Endothelial cell of umbilical vein (primary cell): ENCODE data around the gene RABEP2. TPM values are rescaled to one million over a fixed set of nuclear protein-coding genes. Genes with fewer than 3 reads are reported as not detected.

Source experiments
- BruUV-seq: library from RNA; stranded (reverse); fragments of 400-500 nt; replicated peaks from 2 replicates; lab custom pipeline; 2021; lab: Mats Ljungman, UMichigan
- CTCF ChIA-PET: fragments of 300-600, 350-600 bp; sonication (Branson Sonifier 250); formaldehyde crosslinking; loops from one replicate; lab custom pipeline; 2021; ENCODE audit warnings: antibody characterized with exemption, inconsistent platforms; lab: Charles Lee
- POLR2A ChIA-PET: fragments of 300-600, 350-600 bp; sonication (Branson Sonifier 250); formaldehyde crosslinking; loops from one replicate; lab custom pipeline; 2021; ENCODE audit warnings: antibody characterized with exemption, inconsistent platforms; lab: Charles Lee
- DNase-seq: peaks from one replicate; pipeline ENCODE4 v3.0.0-alpha.2; 2011; ENCODE audit warnings: low read depth, low spot score
- FAIRE-seq: peaks from 2 replicates; lab custom pipeline; 2011; peaks lifted over from hg19 to GRCh38; lab: Jason Lieb, UNC
- H2AFZ ChIP-seq: 2 replicates; pipeline ENCODE4 v1.6.0; 2012; ENCODE audit warnings: low read depth, low read length, control low read depth, inconsistent platforms
- H3K27ac ChIP-seq: 2 replicates; pipeline ENCODE4 v1.5.1; 2011; ENCODE audit warnings: low read depth, mild to moderate bottlenecking, control low read depth, low read length, moderate library complexity; ENCODE audit not compliant: insufficient read depth
- H3K27me3 ChIP-seq, 2 experiments: 2 replicates each; pipeline versions ENCODE4 v1.6.0 to v1.6.1; 2011; ENCODE audit warnings: low read length in 2 of 2, mixed read lengths in 1 of 2; ENCODE audit not compliant: control insufficient read depth in 2 of 2, insufficient read depth in 2 of 2
- H3K36me3 ChIP-seq, 2 experiments: 2 replicates in 1 of 2; 3 replicates in 1 of 2; pipeline ENCODE4 v1.5.1; 2011; ENCODE audit warnings: low read length in 2 of 2, mild to moderate bottlenecking in 1 of 2, moderate library complexity in 1 of 2; ENCODE audit not compliant: control insufficient read depth in 2 of 2, insufficient read depth in 2 of 2; ENCODE audit errors: extremely low read depth in 1 of 2
- H3K4me1 ChIP-seq: 3 replicates; pipeline ENCODE4 v1.5.1; 2011; ENCODE audit warnings: mild to moderate bottlenecking, low read length; ENCODE audit not compliant: control insufficient read depth, insufficient read depth; ENCODE audit errors: extremely low read depth
- H3K4me2 ChIP-seq: 2 replicates; pipeline ENCODE4 v1.6.1; 2011; ENCODE audit warnings: low read length, control low read depth, mixed read lengths; ENCODE audit not compliant: insufficient read depth
- H3K4me3 ChIP-seq, 3 experiments: fragments of 200-600 bp in 1 of 3; sonication (generic), shearing (Covaris generic) in 1 of 3; replicated peaks in 1 of 3; 2 replicates each; pipeline ENCODE4 v1.5.1; 2011 to 2016; ENCODE audit warnings: control low read depth in 3 of 3, low read length in 3 of 3, mild to moderate bottlenecking in 2 of 3, inconsistent platforms in 1 of 3, low read depth in 1 of 3, moderate library complexity in 1 of 3; ENCODE audit not compliant: insufficient read depth in 1 of 3
- H3K79me2 ChIP-seq: 2 replicates; pipeline ENCODE4 v1.6.0; 2012; ENCODE audit warnings: low read length, inconsistent platforms; ENCODE audit not compliant: control insufficient read depth, insufficient read depth
- H3K9ac ChIP-seq: replicated peaks from 2 replicates; pipeline ENCODE3; 2011; ENCODE audit warnings: low read length, control low read depth; ENCODE audit not compliant: insufficient read depth; ENCODE audit errors: extremely low read depth
- H3K9me1 ChIP-seq: replicated peaks from 3 replicates; pipeline ENCODE4 v1.6.0; 2011; ENCODE audit warnings: mild to moderate bottlenecking, low read length; ENCODE audit not compliant: control insufficient read depth, insufficient read depth; ENCODE audit errors: extremely low read depth
- H3K9me3 ChIP-seq: replicated peaks from 2 replicates; pipeline ENCODE4 v1.5.1; 2012; ENCODE audit warnings: low read length, inconsistent platforms; ENCODE audit not compliant: control insufficient read depth, insufficient read depth
- H4K20me1 ChIP-seq: replicated peaks from 2 replicates; pipeline ENCODE3; 2011; ENCODE audit warnings: mild to moderate bottlenecking, low read length; ENCODE audit not compliant: control insufficient read depth, insufficient read depth; ENCODE audit errors: extremely low read depth
- CTCF ChIP-seq, 2 donors: IDR thresholded peaks; 1 replicate in 1 of 2; 2 replicates in 1 of 2; pipeline ENCODE4 v1.5.1; 2011; ENCODE audit warnings: low read length in 2 of 2, mild to moderate bottlenecking in 2 of 2, moderate library complexity in 2 of 2, control low read depth in 1 of 2, inconsistent platforms in 1 of 2, low read depth in 1 of 2; ENCODE audit not compliant: insufficient read depth in 1 of 2; ENCODE audit errors: extremely low read depth in 1 of 2
- EZH2 ChIP-seq: IDR thresholded peaks from 2 replicates; pipeline ENCODE4 v1.6.1; 2012; ENCODE audit warnings: borderline replicate concordance, low read depth, mild to moderate bottlenecking, moderate library complexity, low read length, inconsistent platforms; ENCODE audit not compliant: severe bottlenecking
- JUN ChIP-seq: IDR thresholded peaks from 2 replicates; pipeline ENCODE4 v1.6.1; 2011; ENCODE audit warnings: borderline replicate concordance, low read depth; ENCODE audit not compliant: insufficient read length, insufficient read depth
- MAX ChIP-seq: IDR thresholded peaks from 2 replicates; pipeline ENCODE4 v1.6.1; 2011; ENCODE audit not compliant: insufficient read depth, insufficient read length
- MYC ChIP-seq: IDR thresholded peaks from one replicate; pipeline ENCODE4 v1.6.1; 2011; ENCODE audit warnings: mild to moderate bottlenecking, low read depth, low read length
- POLR2A ChIP-seq: IDR thresholded peaks from 2 replicates; pipeline ENCODE4 v1.6.1; 2012; ENCODE audit warnings: low read depth, mild to moderate bottlenecking, control low read depth, low read length
- POLR2AphosphoS5 ChIP-seq: IDR thresholded peaks from 2 replicates; pipeline ENCODE4 v1.6.1; 2012; ENCODE audit warnings: low read depth, mild to moderate bottlenecking, control low read depth, low read length, moderate library complexity; ENCODE audit not compliant: insufficient read depth
- dilution Hi-C: fragments of 300-500 bp; cut with MboI; formaldehyde crosslinking; loops from one replicate; pipeline ENCODE4 v1.15.0; 2019; ENCODE audit warnings: low sequenced_read_pairs; ENCODE audit not compliant: extremely low pct_ligation_motif_present
- intact Hi-C: fragments of 100-400 bp; cut with micrococcal nuclease; formaldehyde crosslinking; loops from one replicate; pipeline ENCODE4 v1.10.0; 2022
- polyA plus RNA-seq, 4 experiments: library from polyadenylated mRNA; depleted of rRNA in 3 of 4; stranded (reverse) in 3 of 4; unstranded in 1 of 4; fragments of >200 nt; gene quantifications; 2 replicates each; pipeline versions ENCODE4 v1.2.1 to v1.2.3, GENCODE V29; 2011 to 2012; ENCODE audit warnings: missing spikeins in 1 of 4
- total RNA-seq: library from RNA; stranded (reverse); gene quantifications from 2 replicates; pipeline ENCODE4 v1.2.3, GENCODE V29; 2021

RABEP2 gene
- total and polyA plus RNA-seq, 2 donors (not counting 3 experiments of a cell fraction or from before 2014, with no cell fraction given): 25.9 to 37.4 TPM

- H3K4me1 ChIP-seq: peaks cover 8% of the 10 kb centered on the region
- no peaks in the 10 kb centered on the region for H3K9me1 ChIP-seq
- peaks cover 35% of the 10 kb centered on the region for H3K79me2 ChIP-seq
- TF ChIP-seq EZH2 (no peak), MYC (no peak), CTCF (IDR thresholded peaks at IDR 0.05; ENCODE audit: extremely low read depth in 1 of 2, insufficient read depth in 1 of 2, low read depth in 1 of 2, low read length in 2 of 2) (no peak), POLR2A (no peak), JUN (no peak), POLR2AphosphoS5 (no peak), MAX (no peak)
- DNase-seq: no peak
- H2AFZ ChIP-seq: no peak overlapping the region
- H3K36me3 ChIP-seq: peaks cover 3 to 31% of the 10 kb centered on the region in 2 experiments
- no TSS peak for BruUV-seq
- intact Hi-C loops: no loop called here
- H3K27ac ChIP-seq: no peak overlapping the region
- H3K4me3 ChIP-seq: no peak overlapping the region
- H3K9me3 ChIP-seq: no peaks in the 10 kb centered on the region
- H3K27me3 ChIP-seq: no peaks in the 10 kb centered on the region
- dilution Hi-C loops: no loop called here
- no peaks in the 10 kb centered on the region for H4K20me1 ChIP-seq
- H3K9ac ChIP-seq: no peak overlapping the region
- no peak for FAIRE-seq
- CTCF ChIA-PET: interaction anchor here (1.7 to 2.8 kb wide), 3 partner anchors 9 to 79 kb away, joined by 6 to 10 read pairs (median 8); partner anchors contain the start of gene TUFM
- POLR2A ChIA-PET: no interaction called here
- H3K4me2 ChIP-seq: no peak overlapping the region
Measured at GRCh38 chr16:28865722-28866453, 59.1 kb downstream of the RABEP2 start.
